HEK293 (cell line): ENCODE results near the gene CDIPT.
A peak's percentile ranks its signal among the peaks of the same experiment; 100 is the strongest.

Experiments used
- CTCF ChIA-PET: fragments of 350-600 bp; formaldehyde crosslinking; extraction: SDS; loops from one replicate; lab custom pipeline; 2021; ENCODE audit warnings: antibody characterized with exemption; lab: Yijun Ruan, JAX
- POLR2A ChIA-PET: fragments of 300-600 bp; formaldehyde crosslinking; extraction: SDS; loops from one replicate; lab custom pipeline; 2020; ENCODE audit warnings: antibody characterized with exemption, inconsistent platforms; lab: Yijun Ruan, JAX
- H3K27ac ChIP-seq: fragments of 200-500 bp; sonication (Bioruptor generic); 2 replicates; pipeline ENCODE4 v1.5.1; 2014; ENCODE audit warnings: low read depth, low read length, control low read depth, inconsistent platforms; ENCODE audit errors: extremely low read depth
- H3K36me3 ChIP-seq, 2 experiments: fragments of 200-500 bp in 1 of 2; sonication (Bioruptor generic) in 1 of 2; 1 replicate in 1 of 2; 2 replicates in 1 of 2; pipeline ENCODE4 v1.5.1; 2014 to 2017; ENCODE audit warnings: inconsistent platforms in 2 of 2, low read length in 2 of 2; ENCODE audit not compliant: control insufficient read depth in 2 of 2, insufficient read depth in 1 of 2
- H3K4me1 ChIP-seq: fragments of 200-500 bp; sonication (Bioruptor generic); 2 replicates; pipeline ENCODE4 v1.5.1; 2014; ENCODE audit warnings: mild to moderate bottlenecking, low read length, inconsistent platforms; ENCODE audit not compliant: control insufficient read depth, insufficient read depth
- H3K4me3 ChIP-seq: 2 replicates; pipeline ENCODE4 v1.5.1; 2011; ENCODE audit warnings: low read depth, mild to moderate bottlenecking, control low read depth, low read length, moderate library complexity
- H3K9me3 ChIP-seq: fragments of 200-500 bp; sonication (Bioruptor generic); 2 replicates; pipeline ENCODE4 v1.5.1; 2014; ENCODE audit warnings: low read depth, low read length, inconsistent platforms; ENCODE audit not compliant: control insufficient read depth, insufficient read depth
- MYNN ChIP-seq: fragments of 450-650 bp; formaldehyde crosslinking; IDR thresholded peaks from 2 replicates; pipeline ENCODE4 v1.5.1; 2016; ENCODE audit warnings: missing biosample characterization, missing genetic modification characterization, borderline replicate concordance
- PRDM1 ChIP-seq: fragments of 450-650 bp; formaldehyde crosslinking; IDR thresholded peaks from 2 replicates; pipeline ENCODE4; 2016; ENCODE audit warnings: missing biosample characterization, missing genetic modification characterization
- PRDM2 ChIP-seq: fragments of 450-650 bp; formaldehyde crosslinking; IDR thresholded peaks from 2 replicates; pipeline ENCODE4 v1.5.1; 2016; ENCODE audit warnings: missing biosample characterization, missing genetic modification characterization, borderline replicate concordance
- YY2 ChIP-seq: fragments of 450-650 bp; formaldehyde crosslinking; IDR thresholded peaks from 2 replicates; pipeline ENCODE4 v1.5.1; 2016; ENCODE audit warnings: missing biosample characterization, missing genetic modification characterization
- ZBTB17 ChIP-seq: fragments of 450-650 bp; formaldehyde crosslinking; IDR thresholded peaks from 2 replicates; pipeline ENCODE4 v1.5.1; 2016; ENCODE audit warnings: missing biosample characterization, missing genetic modification characterization
- ZNF121 ChIP-seq: fragments of 450-650 bp; formaldehyde crosslinking; IDR thresholded peaks from 2 replicates; pipeline ENCODE4 v1.5.1; 2016; ENCODE audit warnings: missing biosample characterization, missing genetic modification characterization
- ZNF132 ChIP-seq: fragments of 450-650 bp; formaldehyde crosslinking; IDR thresholded peaks from 2 replicates; pipeline ENCODE4 v1.5.1; 2017; ENCODE audit warnings: missing biosample characterization, missing genetic modification characterization, borderline replicate concordance
- ZNF19 ChIP-seq: fragments of 450-650 bp; formaldehyde crosslinking; IDR thresholded peaks from 2 replicates; pipeline ENCODE4; 2016; ENCODE audit warnings: missing biosample characterization, missing genetic modification characterization, low read depth
- ZNF214 ChIP-seq: fragments of 450-650 bp; formaldehyde crosslinking; IDR thresholded peaks from 2 replicates; pipeline ENCODE4 v1.5.1; 2017; ENCODE audit warnings: missing biosample characterization, mild to moderate bottlenecking, missing genetic modification characterization, borderline replicate concordance
- ZNF221 ChIP-seq: fragments of 450-650 bp; formaldehyde crosslinking; IDR thresholded peaks from 2 replicates; pipeline ENCODE4 v1.5.1; 2017; ENCODE audit warnings: missing biosample characterization, missing genetic modification characterization, borderline replicate concordance
- ZNF366 ChIP-seq: fragments of 450-650 bp; formaldehyde crosslinking; conservative IDR thresholded peaks from 2 replicates; pipeline ENCODE4 v1.5.1; 2016; ENCODE audit warnings: missing biosample characterization, missing genetic modification characterization
- ZNF398 ChIP-seq: fragments of 450-650 bp; formaldehyde crosslinking; IDR thresholded peaks from 2 replicates; pipeline ENCODE4 v1.5.1; 2017; ENCODE audit warnings: missing biosample characterization, missing genetic modification characterization
- ZNF433 ChIP-seq: fragments of 450-650 bp; formaldehyde crosslinking; IDR thresholded peaks from 2 replicates; pipeline ENCODE4 v1.5.1; 2016; ENCODE audit warnings: missing biosample characterization, missing genetic modification characterization, low read depth
- ZNF501 ChIP-seq: fragments of 450-650 bp; formaldehyde crosslinking; IDR thresholded peaks from 2 replicates; pipeline ENCODE4 v1.5.1; 2016; ENCODE audit warnings: missing biosample characterization, missing genetic modification characterization
- ZNF514 ChIP-seq: fragments of 450-650 bp; formaldehyde crosslinking; IDR thresholded peaks from 2 replicates; pipeline ENCODE4 v1.5.1; 2016; ENCODE audit warnings: missing biosample characterization, missing genetic modification characterization
- ZNF623 ChIP-seq: fragments of 450-650 bp; formaldehyde crosslinking; IDR thresholded peaks from 2 replicates; pipeline ENCODE4 v1.5.1; 2016; ENCODE audit warnings: missing biosample characterization, missing genetic modification characterization
- ZNF639 ChIP-seq: fragments of 450-650 bp; formaldehyde crosslinking; IDR thresholded peaks from 2 replicates; pipeline ENCODE4 v1.5.1; 2016; ENCODE audit warnings: missing biosample characterization, missing genetic modification characterization
- ZNF645 ChIP-seq: fragments of 450-650 bp; formaldehyde crosslinking; IDR thresholded peaks from 2 replicates; pipeline ENCODE4; 2016; ENCODE audit warnings: missing biosample characterization, missing genetic modification characterization
- ZNF654 ChIP-seq: fragments of 450-650 bp; formaldehyde crosslinking; IDR thresholded peaks from 2 replicates; pipeline ENCODE4 v1.5.1; 2016; ENCODE audit warnings: low read depth, missing biosample characterization, missing genetic modification characterization
- ZNF704 ChIP-seq: fragments of 450-650 bp; formaldehyde crosslinking; IDR thresholded peaks from 2 replicates; pipeline ENCODE4 v1.5.1; 2016; ENCODE audit warnings: missing biosample characterization, missing genetic modification characterization
- ZNF707 ChIP-seq: fragments of 450-650 bp; formaldehyde crosslinking; IDR thresholded peaks from 2 replicates; pipeline ENCODE4 v1.5.1; 2016; ENCODE audit warnings: missing biosample characterization, missing genetic modification characterization
- ZNF776 ChIP-seq: fragments of 450-650 bp; formaldehyde crosslinking; IDR thresholded peaks from 2 replicates; pipeline ENCODE4 v1.5.0; 2017; ENCODE audit warnings: missing biosample characterization, missing genetic modification characterization, borderline replicate concordance

The CDIPT gene

GRCh38 chr16:29897333-29897732, 34.3 kb upstream of the CDIPT start:
- TF ChIP-seq ZNF514 (no peak), ZNF121 (tag by site-specific recombination) (no peak), ZNF776 (tag by site-specific recombination) (0 out of 2 replicates have a peak, but pooled peaks have one; percentile 42), ZNF214 (no peak), ZNF366 (peak; percentile 60), ZNF645 (tag by site-specific recombination) (no peak), ZNF132 (no peak), ZNF707 (no peak), MYNN (no peak), ZNF639 (tag by site-specific recombination) (no peak), YY2 (tag by site-specific recombination) (no peak), ZBTB17 (tag by site-specific recombination) (peak; percentile 96), ZNF433 (no peak), ZNF704 (no peak), ZNF398 (tag by site-specific recombination) (0 out of 2 replicates have a peak, but pooled peaks have one; percentile 16), ZNF654 (tag by site-specific recombination) (no peak), ZNF501 (no peak), PRDM1 (tag by site-specific recombination) (peak; percentile 86)
- H3K4me3 ChIP-seq, result no peak overlapping the region
- H3K27ac ChIP-seq, result no peak overlapping the region
- no peaks in the 10 kb centered on the region; a peak in 1 of 3 replicates for H3K36me3 ChIP-seq
- ChIA-PET POLR2A (no interaction called here), CTCF (interaction anchor here (0.6 kb wide), 1 partner anchor 46 kb away, joined by 3 read pairs; no protein-coding TSS in a partner anchor)
- peaks cover 2% of the 10 kb centered on the region; the same call in 1 of the 2 replicates for H3K4me1 ChIP-seq
- no peaks in the 10 kb centered on the region for H3K9me3 ChIP-seq

GRCh38 chr16:29896841-29897240, 33.8 kb upstream of the CDIPT start:
- ChIA-PET CTCF (interaction anchor here (0.7 kb wide), 1 partner anchor 1028 kb away, joined by 3 read pairs; no protein-coding TSS in a partner anchor), POLR2A (no interaction called here)
- no peak for TF ChIP-seq ZNF623 (tag by site-specific recombination)
- no peak for TF ChIP-seq ZNF221 (tag by site-specific recombination)
- no peak for TF ChIP-seq PRDM2 (tag by site-specific recombination)
- TF ChIP-seq ZNF19 (tag by site-specific recombination), result no peak
- Histone ChIP-seq H3K9me3 (no peaks in the 10 kb centered on the region), H3K4me1 (peaks cover 2% of the 10 kb centered on the region; the same call in 1 of the 2 replicates), H3K36me3 (no peaks in the 10 kb centered on the region; a peak in 1 of 3 replicates), H3K4me3 (no peak overlapping the region), H3K27ac (no peak overlapping the region)
